Endothelial cell of umbilical vein (primary cell): ENCODE results near the gene UBTD1.

Experiments
- CTCF ChIP-seq, 2 donors: IDR thresholded peaks; 1 replicate in 1 of 2; 2 replicates in 1 of 2; pipeline ENCODE4 v1.5.1; 2011; ENCODE audit warnings: low read length in 2 of 2, mild to moderate bottlenecking in 2 of 2, moderate library complexity in 2 of 2, control low read depth in 1 of 2, inconsistent platforms in 1 of 2, low read depth in 1 of 2; ENCODE audit not compliant: insufficient read depth in 1 of 2; ENCODE audit errors: extremely low read depth in 1 of 2
- EZH2 ChIP-seq: IDR thresholded peaks from 2 replicates; pipeline ENCODE4 v1.6.1; 2012; ENCODE audit warnings: borderline replicate concordance, low read depth, mild to moderate bottlenecking, moderate library complexity, low read length, inconsistent platforms; ENCODE audit not compliant: severe bottlenecking
- MAX ChIP-seq: IDR thresholded peaks from 2 replicates; pipeline ENCODE4 v1.6.1; 2011; ENCODE audit not compliant: insufficient read depth, insufficient read length
- MYC ChIP-seq: IDR thresholded peaks from one replicate; pipeline ENCODE4 v1.6.1; 2011; ENCODE audit warnings: mild to moderate bottlenecking, low read depth, low read length
- POLR2A ChIP-seq: IDR thresholded peaks from 2 replicates; pipeline ENCODE4 v1.6.1; 2012; ENCODE audit warnings: low read depth, mild to moderate bottlenecking, control low read depth, low read length
- POLR2AphosphoS5 ChIP-seq: IDR thresholded peaks from 2 replicates; pipeline ENCODE4 v1.6.1; 2012; ENCODE audit warnings: low read depth, mild to moderate bottlenecking, control low read depth, low read length, moderate library complexity; ENCODE audit not compliant: insufficient read depth

- TF ChIP-seq POLR2AphosphoS5 = peak; percentile 86
- TF ChIP-seq CTCF (IDR thresholded peaks at IDR 0.05; ENCODE audit: extremely low read depth in 1 of 2, insufficient read depth in 1 of 2, low read depth in 1 of 2, low read length in 2 of 2) = no peak
- TF ChIP-seq EZH2 = no peak
- TF ChIP-seq MAX = no peak
- TF ChIP-seq POLR2A = peak; percentile 66
- TF ChIP-seq MYC = no peak
These were observed 97.7 kb downstream of the UBTD1 start for GRCh38 chr10:97596101-97597082.
